Measurements from ENCODE around the gene ATP8A2. TPM values are rescaled to one million over a fixed set of nuclear protein-coding genes. Genes with fewer than 3 reads are reported as not detected.

ATP8A2 gene
- total and polyA plus RNA-seq, 9 of the 15 experiments (the other 6 are each of a cell fraction or from before 2014, with no cell fraction given): under 0.01 to 0.33 (median 0.06) TPM; not detected in 4

DNA sequence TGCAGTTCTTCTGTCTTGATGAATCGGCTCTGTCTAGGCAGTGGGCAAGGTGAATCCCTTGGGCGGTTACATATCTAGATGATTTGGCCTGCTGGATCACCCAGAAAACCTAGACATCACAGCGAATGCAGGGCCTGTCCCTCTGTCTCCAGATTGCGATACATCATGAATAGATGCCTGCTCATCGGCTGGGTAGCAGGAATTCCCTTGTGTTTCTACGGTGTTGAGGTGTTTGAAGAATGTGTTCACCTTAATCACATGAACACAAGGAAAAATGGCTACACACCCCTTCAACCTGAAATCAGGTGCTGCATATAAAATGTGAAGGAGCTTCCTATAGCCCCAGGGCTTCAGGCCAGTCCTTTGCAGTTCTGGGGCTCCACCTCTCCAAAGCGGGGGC lies 398.8 kb downstream of the ATP8A2 start (continued):
- TF ChIP-seq, protein P1, sequence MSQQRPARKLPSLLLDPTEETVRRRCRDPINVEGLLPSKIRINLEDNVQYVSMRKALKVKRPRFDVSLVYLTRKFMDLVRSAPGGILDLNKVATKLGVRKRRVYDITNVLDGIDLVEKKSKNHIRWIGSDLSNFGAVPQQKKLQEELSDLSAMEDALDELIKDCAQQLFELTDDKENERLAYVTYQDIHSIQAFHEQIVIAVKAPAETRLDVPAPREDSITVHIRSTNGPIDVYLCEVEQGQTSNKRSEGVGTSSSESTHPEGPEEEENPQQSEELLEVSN (IDR thresholded peaks at IDR 0.05; ENCODE audit: borderline replicate concordance in 1 of 2, extremely low read depth in 1 of 2, insufficient read depth in 1 of 2, insufficient read length in 1 of 2, low read depth in 1 of 2, low read length in 1 of 2, poor library complexity in 1 of 2, severe bottlenecking in 1 of 2): no peak
- TF ChIP-seq KLF10 (CRISPR knock-in tag; IDR thresholded peaks at IDR 0.05) (no peak), ZBTB17 (CRISPR knock-in tag; IDR thresholded peaks at IDR 0.05) (no peak), BMI1 (IDR thresholded peaks at IDR 0.05; ENCODE audit: low read length) (no peak), NONO (IDR thresholded peaks at IDR 0.05; ENCODE audit: low read depth in 2 of 2, low read length in 1 of 2) (no peak), TAF1 (IDR thresholded peaks at IDR 0.05; ENCODE audit: control insufficient read depth, extremely low read depth, insufficient read depth, low read length, severe bottlenecking) (no peak)
- TF ChIP-seq, protein P2, sequence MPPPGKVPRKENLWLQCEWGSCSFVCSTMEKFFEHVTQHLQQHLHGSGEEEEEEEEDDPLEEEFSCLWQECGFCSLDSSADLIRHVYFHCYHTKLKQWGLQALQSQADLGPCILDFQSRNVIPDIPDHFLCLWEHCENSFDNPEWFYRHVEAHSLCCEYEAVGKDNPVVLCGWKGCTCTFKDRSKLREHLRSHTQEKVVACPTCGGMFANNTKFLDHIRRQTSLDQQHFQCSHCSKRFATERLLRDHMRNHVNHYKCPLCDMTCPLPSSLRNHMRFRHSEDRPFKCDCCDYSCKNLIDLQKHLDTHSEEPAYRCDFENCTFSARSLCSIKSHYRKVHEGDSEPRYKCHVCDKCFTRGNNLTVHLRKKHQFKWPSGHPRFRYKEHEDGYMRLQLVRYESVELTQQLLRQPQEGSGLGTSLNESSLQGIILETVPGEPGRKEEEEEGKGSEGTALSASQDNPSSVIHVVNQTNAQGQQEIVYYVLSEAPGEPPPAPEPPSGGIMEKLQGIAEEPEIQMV (tag; conservative IDR thresholded peaks at IDR 0.05; ENCODE audit: low read depth): no peak

DNA sequence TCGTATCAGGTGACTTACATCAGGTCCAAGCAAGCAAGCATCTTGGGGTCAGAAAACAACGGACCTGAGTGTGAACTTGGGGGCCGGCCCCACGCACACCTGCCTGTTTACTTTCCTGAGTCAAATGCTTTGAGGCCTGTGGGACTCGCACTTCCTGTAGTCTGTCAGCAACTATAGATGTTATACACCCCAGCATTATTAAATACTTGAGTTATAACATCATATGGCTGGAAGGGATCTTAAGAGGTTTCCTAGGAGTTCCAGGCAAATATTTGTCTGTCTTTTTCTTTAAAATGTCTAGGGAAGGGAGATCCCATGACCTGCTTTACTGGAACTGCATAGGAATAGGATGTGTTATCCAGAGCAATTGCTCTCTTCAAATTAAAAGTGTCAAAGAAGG lies 399.4 kb downstream of the ATP8A2 start:
- in situ Hi-C loops (cut with MboI): no loop called here

More for the DNA sequence above, 399.4 kb downstream of the ATP8A2 start:
- H3K27me3 ChIP-seq (ENCODE audit: control insufficient read depth in 2 of 2, insufficient read depth in 2 of 2, low read length in 2 of 2): no peaks in the 10 kb centered on the region; a peak in 1 of 5 replicates
- H3K4me3 ChIP-seq: no peak overlapping the region
- intact Hi-C loops (cut with micrococcal nuclease): no loop called here
- H4K20me1 ChIP-seq (replicated peaks; ENCODE audit: control insufficient read depth, insufficient read depth, low read length): no peaks in the 10 kb centered on the region
- no peaks in the 10 kb centered on the region for H3K9me1 ChIP-seq (ENCODE audit: control insufficient read depth, insufficient read depth, low read length)
- no peak for ATAC-seq
- FAIRE-seq: no peak
- ChIA-PET POLR2A (no interaction called here), CTCF (ENCODE audit: low intra/inter-chr PET ratio) (no interaction called here)
- no peaks in the 10 kb centered on the region for H3K4me1 ChIP-seq (replicated peaks in 1 of 2; ENCODE audit: control insufficient read depth in 2 of 2, insufficient read depth in 2 of 2, low read length in 2 of 2)
- BruUV-seq (replicated peaks): no TSS peak
- 2% methylated on average over 5 of the region's 5 CpGs for WGBS (ENCODE audit: insufficient coverage, low coverage, missing lambda C conversion rate)
- no peak overlapping the region for H2AFZ ChIP-seq (ENCODE audit: low read depth, low read length)
- no peak overlapping the region for H3K9ac ChIP-seq (ENCODE audit: insufficient read depth in 1 of 2, low read depth in 2 of 2, low read length in 2 of 2)
- no peak overlapping the region for H3K4me2 ChIP-seq (ENCODE audit: insufficient read depth, low read length)
- TF ChIP-seq TEAD4 (IDR thresholded peaks at IDR 0.05; ENCODE audit: low read length): no peak
- no peak for TF ChIP-seq TEAD4 (CRISPR knock-in tag; IDR thresholded peaks at IDR 0.05; ENCODE audit: borderline replicate concordance)
- no peak for TF ChIP-seq MCM7 (IDR thresholded peaks at IDR 0.05)
- TF ChIP-seq ZNF583 (CRISPR knock-in tag; IDR thresholded peaks at IDR 0.05): no peak
- no peak for TF ChIP-seq ZNF212 (CRISPR knock-in tag; IDR thresholded peaks at IDR 0.05)
- no peak for TF ChIP-seq SP2 (IDR thresholded peaks at IDR 0.05; ENCODE audit: extremely low read depth, low read depth, low read length, poor library complexity, severe bottlenecking)
- no peak for TF ChIP-seq L3MBTL2 (IDR thresholded peaks at IDR 0.05)
- TF ChIP-seq PTRF (tag; IDR thresholded peaks at IDR 0.05): no peak
- TF ChIP-seq, protein P3, sequence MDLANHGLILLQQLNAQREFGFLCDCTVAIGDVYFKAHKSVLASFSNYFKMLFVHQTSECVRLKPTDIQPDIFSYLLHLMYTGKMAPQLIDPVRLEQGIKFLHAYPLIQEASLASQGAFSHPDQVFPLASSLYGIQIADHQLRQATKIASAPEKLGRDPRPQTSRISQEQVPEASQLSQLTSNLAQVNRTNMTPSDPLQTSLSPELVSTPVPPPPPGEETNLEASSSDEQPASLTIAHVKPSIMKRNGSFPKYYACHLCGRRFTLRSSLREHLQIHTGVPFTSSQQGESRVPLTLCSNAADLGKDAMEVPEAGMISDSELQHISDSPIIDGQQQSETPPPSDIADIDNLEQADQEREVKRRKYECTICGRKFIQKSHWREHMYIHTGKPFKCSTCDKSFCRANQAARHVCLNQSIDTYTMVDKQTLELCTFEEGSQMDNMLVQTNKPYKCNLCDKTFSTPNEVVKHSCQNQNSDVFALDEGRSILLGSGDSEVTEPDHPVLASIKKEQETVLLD (IDR thresholded peaks at IDR 0.05): no peak
- TF ChIP-seq KDM2B (CRISPR knock-in tag; IDR thresholded peaks at IDR 0.05): no peak
- no peaks in the 10 kb centered on the region for H3K9me3 ChIP-seq (replicated peaks; ENCODE audit: control insufficient read depth, insufficient read depth, low read depth, low read length)
- no peaks in the 10 kb centered on the region for H3K36me3 ChIP-seq (ENCODE audit: control insufficient read depth, insufficient read depth, low read length)
- no peak for DNase-seq (ENCODE audit: extremely low read depth in 1 of 4, low spot score in 3 of 4)
- H3K79me2 ChIP-seq (ENCODE audit: control insufficient read depth, insufficient read depth, low read length): no peaks in the 10 kb centered on the region
- no peak overlapping the region for H3K27ac ChIP-seq (ENCODE audit: extremely low read depth, low read depth, low read length)

All from K562 (cell line).